Dermis microvascular lymphatic vessel endothelial cell (primary cell): Measurements from ENCODE around the gene KRT82. TPM values are rescaled to one million over a fixed set of nuclear protein-coding genes. Genes with fewer than 3 reads are reported as not detected.

Experiments
- DNase-seq, 2 donors: peaks; one replicate each; pipeline versions ENCODE4 v3.0.0 to v3.0.0-alpha.2; 2010; ENCODE audit warnings: low read depth in 2 of 2
- total RNA-seq: library from RNA; depleted of rRNA; stranded (reverse); fragments of >200 nt; gene quantifications from 2 replicates; pipeline ENCODE4 v1.2.1, GENCODE V29; 2014

KRT82 gene
- total RNA-seq, 1 donor from 2014 or later = not detected

DNA sequence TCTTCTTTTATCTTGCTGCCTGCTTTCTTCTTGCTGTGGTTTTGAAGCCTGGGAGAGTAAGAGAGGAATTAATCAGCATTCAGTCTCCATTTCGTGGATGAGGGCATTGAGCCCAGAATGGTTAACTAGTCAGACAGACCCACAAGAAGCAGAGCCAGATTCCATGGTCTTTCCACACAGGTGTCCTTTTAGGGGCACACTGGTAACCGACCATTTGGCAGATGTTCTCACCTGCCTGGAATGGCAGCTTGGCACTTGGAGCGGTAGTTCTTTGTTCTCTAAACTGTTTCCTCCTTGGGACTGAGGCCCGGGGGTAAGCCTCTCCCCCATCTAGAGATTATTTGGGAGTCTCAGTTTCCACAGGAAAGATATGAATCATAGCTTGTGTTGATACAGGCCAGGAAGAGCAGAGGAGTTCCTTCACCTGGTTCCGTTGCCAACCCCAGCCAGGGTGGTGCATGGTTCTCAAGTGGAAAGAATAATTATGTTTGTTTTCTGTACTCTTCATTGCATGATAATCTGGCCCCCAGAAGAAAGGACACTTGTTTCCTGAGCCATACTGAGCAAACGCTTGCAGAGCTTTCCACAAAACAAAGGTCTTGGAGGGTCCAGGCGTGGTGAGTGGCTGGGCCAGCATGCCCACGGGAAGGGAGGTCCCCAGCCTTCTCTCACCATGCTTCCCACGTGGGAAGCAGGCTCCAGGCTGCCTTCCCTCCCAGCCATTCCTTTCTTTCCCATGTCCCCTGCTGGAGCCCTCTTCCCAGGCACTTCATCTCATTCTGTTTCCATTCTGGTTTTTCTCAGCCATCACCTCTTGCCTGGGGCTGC lies 30.1 kb upstream of the KRT82 start:
- peak in 1 of 2 donors; percentile 63 for DNase-seq

DNA sequence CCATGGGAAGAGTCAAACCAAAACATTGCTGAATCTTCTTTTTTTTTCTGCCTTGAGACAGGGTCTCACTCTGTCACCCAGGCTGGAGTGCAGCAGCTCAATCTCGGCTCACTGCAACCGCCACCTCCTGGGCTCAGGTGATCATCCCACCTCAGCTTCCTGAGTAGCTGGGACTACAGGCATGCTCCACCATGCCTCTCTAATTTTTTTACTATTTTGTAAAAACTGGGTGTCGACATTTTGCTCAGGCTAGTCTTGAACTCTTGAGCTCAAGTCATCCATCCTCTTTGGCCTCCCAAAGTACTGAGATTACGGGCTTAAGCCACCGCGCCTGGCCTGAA lies 29.5 kb upstream of the KRT82 start:
- DNase-seq = no peak

DNA sequence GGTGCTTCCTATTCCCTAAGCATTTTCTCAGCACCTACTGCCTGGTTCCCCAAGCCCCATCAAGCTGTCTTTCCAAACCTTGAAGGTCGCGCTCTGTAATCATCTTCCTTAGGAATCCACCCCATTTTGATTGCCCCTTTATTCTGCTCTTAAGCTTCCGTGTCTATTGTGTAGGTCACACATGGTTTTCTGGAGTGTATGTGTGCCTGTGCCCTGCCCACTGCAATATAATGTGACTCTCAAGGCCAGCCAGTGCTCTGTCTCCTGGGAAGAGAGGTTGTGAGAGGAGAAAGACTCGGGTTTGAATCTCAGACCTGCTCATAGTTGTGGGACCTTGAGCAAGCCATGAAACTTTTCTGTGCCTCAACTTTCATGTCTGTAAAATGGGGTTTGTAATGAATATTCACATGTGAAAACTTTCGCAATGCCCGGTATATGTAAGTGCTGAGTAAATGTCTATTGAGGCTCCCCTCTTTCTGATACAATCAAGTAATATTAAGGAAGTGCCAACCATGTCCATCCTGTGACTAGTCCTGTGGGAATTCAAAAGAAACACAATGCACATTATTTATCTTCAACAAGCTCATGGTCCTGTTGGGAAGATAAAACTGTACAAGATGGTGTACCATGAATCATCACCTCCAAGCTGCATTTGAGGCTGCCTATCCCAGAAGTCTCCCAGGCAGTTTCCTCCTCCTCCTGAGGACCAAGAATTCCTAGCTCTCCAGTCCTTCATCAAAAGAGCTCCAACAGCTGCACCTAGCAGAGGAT lies 28.8 kb upstream of the KRT82 start:
- DNase-seq = peak in 1 of 2 donors; percentile 40

DNA sequence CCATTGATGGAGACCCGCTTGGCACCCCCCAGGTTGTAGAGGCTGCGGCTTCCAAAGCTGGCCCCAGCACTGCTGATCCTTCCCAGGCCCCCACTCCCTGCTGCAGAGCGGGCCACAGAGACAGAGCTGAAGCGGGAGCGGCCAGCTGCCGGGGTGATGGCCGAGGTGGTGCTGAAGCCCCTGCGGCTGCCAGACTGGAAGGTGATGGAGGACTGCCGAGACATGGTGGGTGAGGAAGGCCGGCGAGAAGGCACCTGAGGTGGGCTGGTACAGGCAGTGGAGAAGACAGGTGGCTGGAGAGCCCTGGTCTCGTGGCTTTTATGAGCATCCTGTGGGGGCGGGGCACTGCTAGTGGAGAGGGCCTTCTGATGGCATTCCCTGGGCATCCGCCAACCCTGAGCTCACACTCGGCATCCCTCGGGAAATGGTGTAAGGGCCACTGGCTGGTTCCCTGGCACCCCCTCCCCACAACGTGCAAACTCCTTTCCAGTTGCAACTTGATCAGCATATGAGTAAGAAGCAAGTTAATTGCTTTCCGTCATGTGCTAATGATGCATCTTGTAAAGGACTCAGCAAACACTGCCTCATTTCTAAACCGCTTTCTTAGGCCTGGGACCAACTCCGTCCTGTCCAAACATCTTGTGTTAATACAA lies 28.1 kb upstream of the KRT82 start, which contains the start of gene KRT75:
KRT75 (minus strand) TSS at position 291 of the 653 bp plus-strand sequence; CDS start at position 224, 67 bp downstream.
- DNase-seq = no peak

DNA sequence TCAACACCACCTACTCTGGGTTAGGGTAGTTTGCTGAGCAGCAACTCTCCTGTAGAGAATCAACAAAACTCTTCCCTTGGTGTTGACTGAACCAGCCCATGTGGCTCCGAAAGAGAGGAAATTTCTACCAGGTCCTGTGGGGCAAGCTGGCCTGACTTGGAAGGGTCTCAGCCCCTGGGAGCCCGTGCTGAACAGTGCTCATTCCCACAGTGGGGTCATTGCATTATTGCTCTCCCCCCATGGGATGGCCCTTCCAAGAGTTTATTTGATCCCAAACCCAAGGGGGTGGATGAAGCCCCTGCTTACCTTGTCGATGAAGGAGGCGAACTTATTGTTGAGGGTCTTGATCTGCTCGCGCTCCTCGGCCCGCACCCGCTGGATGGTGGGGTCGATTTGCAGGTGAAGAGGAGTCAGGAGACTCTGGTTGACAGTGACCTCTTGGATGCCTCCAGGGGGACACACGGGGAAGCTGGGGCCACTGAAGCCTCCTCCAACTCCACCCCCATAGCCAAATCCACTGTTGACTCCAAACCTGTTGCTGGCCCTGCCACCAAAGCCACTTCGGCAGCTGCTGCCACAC lies 27.5 kb upstream of the KRT82 start:
- no peak for DNase-seq

DNA sequence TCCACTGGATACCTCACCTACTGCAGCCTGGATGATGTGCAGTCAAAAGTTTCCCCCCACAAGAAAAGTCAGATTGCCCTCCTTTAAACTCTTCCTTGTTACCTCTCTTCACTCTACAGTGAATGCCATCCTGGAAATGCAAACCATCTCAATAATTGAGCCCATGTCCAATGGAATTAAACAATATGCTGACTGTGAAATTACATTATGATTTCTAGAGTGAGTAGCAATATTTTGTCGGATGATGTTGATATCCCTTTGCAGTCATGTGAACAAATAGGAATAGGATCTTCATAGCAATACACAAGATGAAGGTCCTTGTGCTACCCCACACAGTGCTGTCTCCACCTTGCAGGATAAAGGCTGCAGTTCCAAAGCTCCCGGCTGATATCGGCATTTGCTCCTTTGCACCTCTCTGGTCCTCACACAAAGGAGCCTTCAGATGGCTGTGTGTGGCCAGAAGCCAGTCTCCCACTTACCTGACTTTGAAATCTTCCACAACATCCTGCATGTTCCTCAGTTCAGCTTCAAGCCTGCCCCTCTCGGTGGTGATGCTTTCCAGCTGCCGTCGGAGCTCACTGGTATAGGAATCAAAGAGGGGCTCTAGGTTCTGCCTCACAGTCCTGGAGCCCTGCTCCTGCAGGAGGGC lies 26.5 kb upstream of the KRT82 start:
- DNase-seq = no peak

DNA sequence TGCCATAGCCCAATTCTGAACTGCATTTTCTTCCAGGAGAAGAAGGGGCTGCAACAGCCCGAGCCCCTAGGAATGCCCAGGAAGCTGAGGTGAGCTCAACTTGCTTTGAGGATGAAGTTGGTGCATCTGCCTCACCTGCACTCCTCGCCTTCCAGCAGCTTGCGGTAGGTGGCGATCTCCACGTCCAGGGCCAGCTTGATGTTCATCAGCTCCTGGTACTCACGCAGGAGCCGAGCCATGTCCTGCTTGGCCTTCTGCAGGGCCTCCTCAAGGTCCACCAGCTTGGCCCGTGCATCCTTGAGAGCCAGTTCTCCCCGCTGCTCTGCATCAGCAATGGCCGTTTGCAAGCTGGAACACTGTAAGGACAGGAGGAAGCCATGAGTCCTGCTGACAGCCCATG lies 22.0 kb upstream of the KRT82 start:
- no peak for DNase-seq

DNA sequence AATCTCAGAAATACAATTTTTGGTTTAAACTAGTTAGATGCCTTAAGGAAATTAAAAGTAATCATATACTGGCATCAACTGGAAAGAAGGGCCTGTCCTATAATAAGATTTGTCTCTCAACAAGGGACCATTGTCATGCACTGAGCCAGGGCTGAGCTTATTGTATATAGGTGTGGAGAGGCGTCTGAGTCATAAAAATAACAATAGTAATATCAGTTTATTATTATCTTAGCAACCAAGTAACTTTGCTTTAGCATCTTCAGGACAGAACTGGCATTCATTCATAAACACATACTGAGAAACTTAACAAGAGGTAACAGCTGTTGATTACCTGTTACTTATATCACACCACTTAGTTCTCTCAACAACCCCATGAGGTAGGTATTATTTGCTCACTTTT lies 20.9 kb upstream of the KRT82 start:
- peak in 1 of 2 donors; percentile 32 for DNase-seq

DNA sequence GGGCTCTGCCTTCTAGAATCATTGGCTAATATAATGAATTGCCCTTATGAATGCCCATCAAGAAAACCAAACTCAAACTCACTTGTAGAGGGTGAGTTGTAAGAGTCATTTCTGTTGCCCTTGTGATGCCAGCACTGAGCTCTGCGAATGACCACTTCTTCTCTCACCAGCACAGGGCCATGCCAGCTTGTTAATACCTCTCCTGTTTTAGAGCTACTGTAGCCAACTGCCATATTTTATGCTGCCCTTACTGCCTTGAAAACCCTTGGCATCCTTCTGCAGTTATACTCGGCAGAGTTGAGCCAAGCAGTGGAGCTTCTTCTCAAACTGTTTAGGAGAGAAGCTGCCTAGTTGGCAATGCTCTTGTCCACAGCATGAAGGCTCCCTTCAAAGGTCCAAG lies 19.9 kb upstream of the KRT82 start:
- DNase-seq = no peak

DNA sequence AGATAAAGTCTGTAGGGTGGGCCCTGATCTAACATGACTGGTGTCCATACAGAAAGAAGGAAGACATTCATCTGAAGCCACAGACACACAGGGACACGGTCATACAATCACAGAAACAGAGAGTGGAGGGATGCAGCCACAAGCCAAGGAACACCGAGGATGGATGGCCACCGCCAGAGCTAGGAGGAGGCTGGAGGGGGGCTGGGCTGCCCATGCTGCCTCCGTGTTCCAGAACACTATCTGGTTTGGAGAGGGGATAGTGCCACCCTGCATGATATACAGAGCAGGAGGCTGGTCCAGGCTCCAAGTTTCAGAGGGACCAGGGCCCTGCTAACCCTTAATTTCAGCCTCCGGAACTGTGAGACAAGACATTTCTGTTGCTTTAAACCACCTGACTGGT lies 19.3 kb upstream of the KRT82 start:
- no peak for DNase-seq

DNA sequence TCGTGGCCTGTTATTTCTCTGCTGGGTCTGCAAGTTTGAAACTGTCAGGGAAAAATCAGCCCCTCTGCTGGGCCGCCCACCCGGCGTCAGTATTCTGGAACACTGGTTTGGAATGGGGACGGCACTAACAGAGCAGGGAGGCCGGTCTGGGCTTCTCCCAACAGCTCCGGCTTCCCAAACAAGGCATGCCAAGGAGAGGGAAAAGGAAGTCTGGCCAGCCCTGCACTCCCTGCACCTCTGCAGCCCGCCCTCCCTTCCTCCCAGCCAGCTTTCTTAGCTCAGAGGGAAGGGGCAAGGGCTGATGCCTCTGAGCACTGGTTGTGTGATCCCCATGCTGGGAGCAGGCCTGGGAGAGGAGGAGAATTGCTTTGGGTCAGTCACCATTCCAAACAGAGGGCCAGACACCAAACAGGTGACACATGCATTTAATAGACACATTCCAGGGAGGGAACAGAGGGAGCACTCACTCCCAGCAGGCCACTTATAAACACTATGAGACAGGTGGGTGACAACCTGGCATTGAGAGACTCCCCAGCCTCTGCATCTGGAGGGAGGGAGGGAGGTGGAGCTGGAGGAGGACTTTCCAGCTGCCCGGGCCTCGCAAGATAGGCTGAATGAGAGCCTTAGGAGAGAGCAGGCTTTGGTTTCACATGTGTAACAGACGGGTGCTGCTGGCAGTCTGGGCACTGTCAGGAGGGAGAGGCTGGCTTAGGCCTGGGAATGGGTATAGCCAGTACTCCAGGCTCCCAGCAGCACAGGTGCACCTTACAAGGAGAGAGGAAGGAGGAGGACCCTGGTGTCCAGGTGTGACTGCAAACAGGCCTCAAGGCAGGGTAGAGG lies 17.7 kb upstream of the KRT82 start:
- DNase-seq = no peak

DNA sequence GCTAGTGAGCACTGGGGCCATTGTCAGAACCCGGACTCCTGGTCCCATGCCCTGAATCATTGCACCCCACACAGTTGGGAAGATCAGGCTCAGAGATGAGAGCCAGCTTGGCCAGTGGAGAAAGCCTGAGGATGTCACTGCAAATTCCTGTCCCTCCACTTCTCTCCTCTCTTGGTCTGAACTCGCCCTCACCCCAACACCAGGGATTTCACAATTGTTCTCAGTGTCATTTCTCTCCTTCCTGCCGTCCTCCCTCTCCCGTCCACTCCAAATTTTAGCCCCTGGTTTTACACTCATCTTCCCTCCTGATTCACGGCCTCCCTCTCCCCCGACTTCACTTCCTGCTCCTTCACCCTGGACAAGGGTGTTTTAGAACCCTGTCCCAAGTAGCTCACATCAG lies 16.9 kb upstream of the KRT82 start:
- DNase-seq = no peak

DNA sequence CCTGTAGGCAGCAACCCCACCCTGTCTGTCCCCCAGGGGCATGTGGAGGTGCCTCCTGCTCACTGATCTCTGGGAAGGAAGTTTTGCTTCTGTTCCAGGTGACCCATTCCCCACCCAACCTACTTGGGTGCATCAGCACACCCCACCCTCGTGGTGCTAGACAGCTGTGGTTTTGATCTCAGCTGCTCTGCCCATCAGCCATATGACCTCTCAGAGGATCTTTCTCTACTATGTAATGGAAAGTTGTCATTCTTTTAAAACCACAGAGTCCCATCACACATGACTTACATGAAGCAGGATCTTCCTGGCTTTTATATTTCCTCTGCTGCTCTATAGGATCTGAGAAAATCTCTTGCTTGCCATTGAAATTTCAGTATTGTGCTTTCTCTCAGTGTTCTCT lies 13.5 kb upstream of the KRT82 start:
- DNase-seq = no peak

DNA sequence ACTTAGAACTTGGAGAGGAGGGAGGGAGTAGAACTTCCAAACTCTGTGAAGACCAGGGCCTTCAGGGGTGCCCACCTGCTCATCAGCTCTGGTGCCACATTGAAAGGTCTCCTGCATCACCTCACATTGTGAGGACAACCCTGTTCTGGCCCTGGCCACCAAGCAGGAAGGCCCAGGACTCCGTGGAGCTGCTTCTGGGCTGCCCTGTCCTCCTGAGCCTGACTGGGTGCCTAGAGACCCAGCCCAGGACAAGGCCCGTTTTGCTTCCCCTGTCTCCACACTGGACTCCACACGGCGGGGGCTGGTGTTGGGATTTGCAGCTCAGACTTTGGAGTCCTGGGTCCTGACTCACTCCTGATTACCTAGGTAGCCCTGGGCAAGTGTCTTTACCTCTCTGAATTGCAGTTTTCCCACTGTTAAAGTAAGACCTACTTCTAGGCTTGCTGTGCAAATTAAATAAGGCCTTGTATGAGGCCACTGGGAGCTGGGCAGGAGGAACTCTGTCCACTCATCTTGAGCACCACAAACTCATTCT lies 12.5 kb upstream of the KRT82 start:
- DNase-seq = no peak

DNA sequence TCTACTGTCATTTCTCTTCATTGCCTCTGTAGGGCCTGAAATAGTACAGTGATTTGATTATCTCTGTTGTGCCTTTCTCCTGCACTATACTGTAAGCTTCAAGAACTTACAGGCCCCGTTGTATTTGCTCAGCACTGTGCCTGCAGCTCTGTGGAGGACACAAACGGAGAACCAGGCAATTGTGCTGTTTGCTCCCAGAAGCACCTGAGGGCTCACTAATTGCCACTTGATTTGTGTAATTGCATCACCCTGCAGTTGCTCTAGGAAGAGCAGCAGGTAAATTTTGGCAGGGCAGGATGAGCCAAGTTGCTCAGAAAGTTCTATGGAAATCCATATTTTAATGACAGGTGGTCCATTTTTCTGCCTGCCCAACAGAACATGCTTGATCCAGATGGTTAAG lies 11.6 kb upstream of the KRT82 start:
- no peak for DNase-seq

DNA sequence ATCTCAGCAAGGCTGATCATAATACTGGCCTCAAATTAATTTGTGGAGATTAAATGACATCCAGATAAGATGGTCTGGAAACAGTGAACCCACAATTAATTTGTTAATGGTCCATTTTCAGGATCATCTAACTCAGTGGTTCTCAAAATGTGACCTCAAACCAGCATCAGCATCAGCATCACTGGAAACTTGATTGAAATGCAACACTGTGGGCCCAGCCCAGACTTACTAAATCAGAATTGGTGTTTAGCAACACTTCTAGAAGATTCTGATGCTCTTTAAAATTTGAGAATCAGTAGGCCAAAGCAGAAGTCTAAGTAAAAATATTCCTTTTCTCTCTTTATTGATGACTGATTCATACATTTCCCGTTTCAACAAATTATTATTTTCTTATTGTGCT lies 10.7 kb upstream of the KRT82 start:
- no peak for DNase-seq

DNA sequence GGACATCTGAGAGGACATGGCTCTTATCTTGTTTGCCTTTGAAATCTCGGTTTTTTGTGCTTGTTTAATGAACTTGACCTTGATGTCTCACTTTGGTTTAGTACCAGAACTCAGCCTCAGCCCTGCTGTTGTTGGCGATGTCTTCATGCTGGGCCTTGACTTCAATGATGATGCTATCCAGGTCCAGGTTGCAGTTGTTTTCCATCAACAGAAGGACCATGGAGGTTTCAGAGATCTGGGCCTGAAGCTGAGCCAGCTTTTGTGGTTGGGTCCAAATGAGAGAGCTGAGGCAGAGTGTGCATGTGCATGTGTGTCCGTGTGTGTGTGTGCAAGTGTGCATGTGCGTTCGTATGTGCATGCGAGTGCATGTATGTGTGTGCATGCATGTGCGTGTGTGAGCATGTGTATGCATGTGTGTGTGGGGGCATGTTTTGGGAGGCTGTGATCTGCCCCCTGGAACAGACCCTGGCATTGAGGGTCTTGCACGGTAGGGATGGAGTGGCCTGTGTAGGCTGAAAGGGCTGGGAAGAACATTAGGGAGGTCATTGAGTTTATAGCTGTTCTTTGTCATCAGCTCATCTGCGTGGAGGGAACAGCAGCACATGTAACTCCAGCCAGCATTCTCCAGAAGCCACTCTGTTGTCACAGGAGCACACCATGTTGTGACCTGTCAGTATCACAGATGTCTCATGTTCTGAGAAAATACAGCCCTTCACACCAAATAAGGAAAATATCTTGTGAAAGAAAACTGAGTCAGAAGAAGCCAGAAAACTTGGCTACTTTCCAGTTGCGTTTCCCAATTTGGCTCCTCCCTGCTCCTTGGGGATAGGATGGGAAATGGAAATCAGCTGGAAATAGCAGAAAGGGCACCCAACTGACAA lies 10.0 kb upstream of the KRT82 start:
- DNase-seq = peak in 1 of 2 donors; percentile 5

DNA sequence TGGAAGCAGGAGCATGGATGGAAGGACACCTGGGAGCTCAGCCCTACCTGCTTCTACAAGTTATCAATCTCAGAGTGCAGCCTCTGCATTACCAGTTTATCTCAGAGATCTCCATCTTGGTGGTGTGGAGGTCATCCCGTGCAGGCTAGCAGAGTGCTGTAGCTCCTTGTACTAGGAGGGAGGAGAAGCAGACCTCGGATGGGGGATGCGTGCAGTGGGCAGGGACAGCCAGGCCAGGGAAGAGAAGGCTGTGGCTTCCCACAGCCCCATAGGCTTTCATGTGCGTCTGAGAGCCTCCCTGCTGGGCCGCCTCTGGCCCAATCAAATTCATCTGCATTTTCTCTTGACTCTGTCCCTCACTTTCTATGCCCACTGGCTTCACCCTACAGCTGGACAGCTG lies 8.8 kb upstream of the KRT82 start:
- no peak for DNase-seq

DNA sequence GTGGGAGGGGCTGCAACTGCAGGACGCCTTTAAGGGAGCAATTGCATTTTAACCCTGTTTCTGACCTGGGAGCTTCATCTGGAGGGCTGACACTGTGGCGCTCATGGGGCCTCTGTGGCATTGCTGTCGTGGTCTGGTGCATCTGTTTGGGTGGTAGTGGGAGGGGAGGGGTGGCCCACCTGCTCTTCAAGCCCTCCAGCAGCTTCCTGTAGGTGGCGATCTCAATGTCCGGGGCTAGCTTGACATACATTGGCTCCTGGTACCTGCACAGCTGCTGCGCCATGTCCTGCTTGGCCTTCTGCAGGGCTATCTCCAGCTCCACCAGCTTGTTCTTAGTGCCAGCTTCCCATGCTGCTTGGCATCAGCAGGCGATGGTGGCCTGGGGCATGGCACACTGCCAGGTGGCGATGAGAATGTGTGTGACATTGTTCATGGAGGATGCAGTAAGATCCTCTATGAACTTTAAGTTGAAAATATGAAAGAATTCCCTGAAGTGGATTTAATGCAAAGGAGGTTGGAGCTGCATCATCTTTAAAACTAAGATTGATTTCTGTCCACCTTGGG lies 7.7 kb upstream of the KRT82 start:
- no peak for DNase-seq
